HepG2 (cell line): ENCODE results near the gene ABCB4. TPM values are rescaled to one million over a fixed set of nuclear protein-coding genes. Genes with fewer than 3 reads are reported as not detected.

Experiments used
- ATAC-seq: fragments of 200-7000 bp; cut with Tn5 transposase; 3 replicates; pipeline ENCODE4 v1.9.1; 2020; ENCODE audit warnings: mild to moderate bottlenecking, moderate library complexity
- BruUV-seq: library from RNA; stranded (reverse); fragments of 400-500 nt; replicated peaks from 2 replicates; lab custom pipeline; 2021; lab: Mats Ljungman, UMichigan
- CTCF ChIA-PET: fragments of 300-600 bp; formaldehyde crosslinking; extraction: SDS; loops from one replicate; lab custom pipeline; 2021; ENCODE audit warnings: low total read pairs, inconsistent platforms, low intra/inter-chr PET ratio; lab: Yijun Ruan, JAX
- POLR2A ChIA-PET: fragments of 350-600 bp; sonication (Branson Sonifier 250); formaldehyde crosslinking; loops from one replicate; lab custom pipeline; 2020; ENCODE audit warnings: antibody characterized with exemption, inconsistent platforms; lab: Yijun Ruan, JAX
- DNase-seq: peaks from one replicate; pipeline ENCODE4 v3.0.0-alpha.2; 2015; ENCODE audit warnings: low spot score
- FAIRE-seq: peaks from 3 replicates; lab custom pipeline; 2011; peaks lifted over from hg19 to GRCh38; lab: Jason Lieb, UNC
- H2AFZ ChIP-seq: one replicate; pipeline ENCODE4 v1.6.1; 2011; ENCODE audit warnings: low read length, inconsistent platforms
- H3K27ac ChIP-seq: fragments of 300-600 bp; 3 replicates; pipeline ENCODE4 v1.8.0; 2011; ENCODE audit warnings: mixed run types, mild to moderate bottlenecking, mixed read lengths, low read length, inconsistent platforms; ENCODE audit not compliant: insufficient read depth; ENCODE audit errors: extremely low read length
- H3K27me3 ChIP-seq, 2 experiments: fragments of 200-600 bp in 1 of 2; 2 replicates in 1 of 2; 3 replicates in 1 of 2; pipeline versions ENCODE4 v1.6.0 to v1.8.0; 2011; ENCODE audit warnings: low read length in 2 of 2, mild to moderate bottlenecking in 2 of 2, moderate library complexity in 2 of 2, inconsistent platforms in 1 of 2; ENCODE audit not compliant: insufficient read depth in 2 of 2, control insufficient read depth in 1 of 2
- H3K36me3 ChIP-seq, 2 experiments: fragments of 200-600 bp in 1 of 2; replicated peaks in 1 of 2; 2 replicates in 1 of 2; 3 replicates in 1 of 2; pipeline versions ENCODE4 v1.5.1 to v1.8.0; 2011; ENCODE audit warnings: low read length in 2 of 2, inconsistent platforms in 1 of 2; ENCODE audit not compliant: insufficient read depth in 2 of 2, control insufficient read depth in 1 of 2
- H3K4me1 ChIP-seq: 2 replicates; pipeline ENCODE4 v1.5.1; 2012; ENCODE audit warnings: low read length, inconsistent platforms; ENCODE audit not compliant: insufficient read depth
- H3K4me2 ChIP-seq: 2 replicates; pipeline ENCODE4 v1.6.0; 2011; ENCODE audit warnings: low read depth, low read length, inconsistent platforms
- H3K4me3 ChIP-seq, 3 experiments: fragments of 200-600 bp in 1 of 3; sonication (generic), shearing (Covaris generic) in 1 of 3; replicated peaks in 1 of 3; 2 replicates each; pipeline ENCODE4 v1.5.1; 2011 to 2016; ENCODE audit warnings: low read length in 3 of 3, inconsistent platforms in 2 of 3, low read depth in 2 of 3, mild to moderate bottlenecking in 2 of 3, control low read depth in 1 of 3, mixed read lengths in 1 of 3; ENCODE audit not compliant: insufficient read depth in 1 of 3
- H3K79me2 ChIP-seq: one replicate; pipeline ENCODE4 v1.6.1; 2011; ENCODE audit warnings: low read length, inconsistent platforms; ENCODE audit not compliant: insufficient read depth
- H3K9ac ChIP-seq: 2 replicates; pipeline ENCODE4 v1.6.0; 2011; ENCODE audit warnings: mild to moderate bottlenecking, low read depth, low read length, inconsistent platforms; ENCODE audit not compliant: insufficient read depth
- H3K9me3 ChIP-seq: 2 replicates; pipeline ENCODE4 v1.5.1; 2012; ENCODE audit warnings: mild to moderate bottlenecking, low read length
- H4K20me1 ChIP-seq: 2 replicates; pipeline ENCODE4 v1.6.0; 2011; ENCODE audit warnings: inconsistent platforms, mild to moderate bottlenecking, low read length, moderate library complexity; ENCODE audit not compliant: insufficient read depth
- AGO2 ChIP-seq: fragments of 200-400 bp; formaldehyde crosslinking; optimal IDR thresholded peaks from 2 replicates; pipeline ENCODE3; 2017; ENCODE audit warnings: mild to moderate bottlenecking, low read depth, low read length, moderate library complexity
- ZNF350 ChIP-seq: sonication (generic); formaldehyde crosslinking; IDR thresholded peaks from 2 replicates; pipeline ENCODE4 v1.4.0; 2020; ENCODE audit warnings: mild to moderate bottlenecking, low read depth, missing genetic modification reagents, borderline replicate concordance
- WGBS: methylation state at CpG from one replicate; pipeline ENCODE4 v1.1.6; 2017; ENCODE audit warnings: low lambda C conversion rate; 5-methylcytosine and 5-hydroxymethylcytosine counted together
- in situ Hi-C: cut with HindIII; loops from 2 replicates; pipeline ENCODE4 v1.10.0; 2017; ENCODE audit warnings: low pct_unique_long_range_greater_than_20kb; ENCODE audit not compliant: extremely low pct_ligation_motif_present
- intact Hi-C: fragments of 100-400 bp; cut with micrococcal nuclease; formaldehyde crosslinking; loops from one replicate; pipeline ENCODE4 v1.10.0; 2022; ENCODE audit not compliant: unreplicated experiment
- polyA plus RNA-seq, 8 experiments: library from polyadenylated mRNA; depleted of rRNA in 3 of 8; stranded (reverse) in 7 of 8; unstranded in 1 of 8; fragments of >200 nt; fragmentation: Illumina TruSeq in 4 of 8; extraction: Trizol in 4 of 8; gene quantifications; 2 replicates each; pipeline versions ENCODE4 v1.2.1 to v1.2.3, GENCODE V29; 2011 to 2016; ENCODE audit warnings: low read depth in 4 of 8, missing spikeins in 1 of 8, mixed read lengths in 1 of 8; ENCODE audit not compliant: insufficient read depth in 1 of 8
- total RNA-seq, 5 experiments: library from RNA; depleted of rRNA; stranded (reverse); fragments of >200 nt; fragmentation: Illumina TruSeq; extraction: Trizol; gene quantifications; 2 replicates each; pipeline ENCODE4 v1.2.3, GENCODE V29; 2016; ENCODE audit warnings: low read depth in 1 of 5
- TF ChIP-seq, protein P1 (sequence below): sonication (generic); formaldehyde crosslinking; IDR thresholded peaks from 2 replicates; pipeline ENCODE4 v1.8.0; 2022; ENCODE audit warnings: mild to moderate bottlenecking, missing genetic modification reagents, moderate library complexity

The ABCB4 gene
- total and polyA plus RNA-seq, 2 of the 13 experiments (the other 11 are each of a cell fraction or from before 2014, with no cell fraction given) = 18.0 to 32.4 TPM

DNA sequence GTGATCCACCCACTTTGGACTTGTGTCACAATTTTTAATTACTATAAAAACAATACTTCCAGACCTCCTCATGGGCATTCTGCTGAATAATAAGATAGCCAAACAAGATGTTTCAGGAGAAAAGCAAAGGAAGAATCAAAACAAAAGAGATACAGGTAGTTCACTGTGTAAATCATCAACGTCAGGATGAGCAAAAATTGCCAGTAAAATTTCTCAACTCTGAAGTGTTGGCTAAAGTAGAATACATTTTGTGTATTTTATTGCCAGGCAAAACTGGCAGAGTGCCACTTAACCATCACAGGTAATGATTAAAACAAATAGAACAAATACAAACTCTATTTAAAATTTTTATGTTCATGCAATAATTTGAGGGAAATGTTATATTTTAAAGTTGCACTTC is 24.8 kb downstream of the ABCB4 start:
- H4K20me1 ChIP-seq = no peaks in the 10 kb centered on the region
- TF ChIP-seq, protein P1, sequence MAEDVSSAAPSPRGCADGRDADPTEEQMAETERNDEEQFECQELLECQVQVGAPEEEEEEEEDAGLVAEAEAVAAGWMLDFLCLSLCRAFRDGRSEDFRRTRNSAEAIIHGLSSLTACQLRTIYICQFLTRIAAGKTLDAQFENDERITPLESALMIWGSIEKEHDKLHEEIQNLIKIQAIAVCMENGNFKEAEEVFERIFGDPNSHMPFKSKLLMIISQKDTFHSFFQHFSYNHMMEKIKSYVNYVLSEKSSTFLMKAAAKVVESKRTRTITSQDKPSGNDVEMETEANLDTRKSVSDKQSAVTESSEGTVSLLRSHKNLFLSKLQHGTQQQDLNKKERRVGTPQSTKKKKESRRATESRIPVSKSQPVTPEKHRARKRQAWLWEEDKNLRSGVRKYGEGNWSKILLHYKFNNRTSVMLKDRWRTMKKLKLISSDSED (CRISPR knock-in tag) = no peak
- H3K79me2 ChIP-seq = no peaks in the 10 kb centered on the region
- no peaks in the 10 kb centered on the region for H3K27me3 ChIP-seq
- in situ Hi-C loops (no loop called here), intact Hi-C loops (no loop called here)
- POLR2A ChIA-PET = no interaction called here
- ATAC-seq (no peak), DNase-seq (no peak), FAIRE-seq (no peak)
- H3K9ac ChIP-seq = no peak overlapping the region
- BruUV-seq = no TSS peak
- H3K4me1 ChIP-seq = peaks cover 8% of the 10 kb centered on the region
- no peak overlapping the region for H3K27ac ChIP-seq
- H3K4me2 ChIP-seq = no peak overlapping the region
- H3K9me3 ChIP-seq = no peaks in the 10 kb centered on the region
- CTCF ChIA-PET = no interaction called here
- 94% methylated on average over 1 of the region's 1 CpG for WGBS
- peaks cover 5 to 60% of the 10 kb centered on the region in 2 experiments for H3K36me3 ChIP-seq
- no peak overlapping the region for H2AFZ ChIP-seq
- no peak overlapping the region for H3K4me3 ChIP-seq

DNA sequence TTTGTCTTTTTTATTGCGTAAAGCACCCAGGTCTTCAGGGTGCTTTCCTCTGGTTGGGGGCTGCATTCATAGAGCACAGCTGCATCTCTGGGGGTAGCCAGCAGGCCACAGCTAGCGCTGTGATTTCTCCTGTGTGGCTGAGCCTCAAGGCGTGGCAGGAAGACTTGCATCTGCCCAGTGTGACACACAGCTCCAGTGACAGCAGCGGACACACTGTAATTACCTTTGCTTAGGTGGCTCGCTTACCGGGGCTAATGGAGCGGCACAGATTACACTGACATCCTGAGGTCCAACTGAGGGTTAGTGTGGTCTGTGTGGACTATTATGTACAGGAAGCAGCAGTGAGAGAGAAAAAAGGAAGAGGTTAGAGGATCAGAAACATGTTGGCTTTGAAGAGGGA is 27.1 kb downstream of the ABCB4 start:
- CTCF ChIA-PET = no interaction called here
- peak; percentile 17 for TF ChIP-seq AGO2
- TF ChIP-seq ZNF350 = no peak
- BruUV-seq = no TSS peak
- no peaks in the 10 kb centered on the region for H3K4me1 ChIP-seq
- H3K4me2 ChIP-seq = no peak overlapping the region
- H3K9me3 ChIP-seq = no peaks in the 10 kb centered on the region
- in situ Hi-C loops (no loop called here), intact Hi-C loops (no loop called here)
- no peak for ATAC-seq
- no peak overlapping the region for H2AFZ ChIP-seq
- H3K79me2 ChIP-seq = no peaks in the 10 kb centered on the region
- no peak for FAIRE-seq
- 94% methylated on average over 6 of the region's 7 CpGs for WGBS
- POLR2A ChIA-PET = no interaction called here
- H3K4me3 ChIP-seq = no peak overlapping the region
- H3K36me3 ChIP-seq = peaks cover 5 to 69% of the 10 kb centered on the region in 2 experiments
- H4K20me1 ChIP-seq = no peaks in the 10 kb centered on the region
- DNase-seq = no peak
- no peaks in the 10 kb centered on the region for H3K27me3 ChIP-seq
- H3K9ac ChIP-seq = no peak overlapping the region
- H3K27ac ChIP-seq = no peak overlapping the region
